ENCODE data around the gene ABCB8.

GRCh38 chr7:150983893-150984368 is 44.3 kb upstream of the ABCB8 start:
- TF ChIP-seq CTCF (conservative IDR thresholded peaks at IDR 0.05): no peak
- TF ChIP-seq ZFX (IDR thresholded peaks at IDR 0.05): no peak

All from C4-2B (cell line).